Breast epithelium (tissue), 3 donors: ENCODE measurements around the gene CAMKK1.

Source experiments
- POLR2A ChIP-seq: fragments of 450-650 bp; IDR thresholded peaks from one replicate; pipeline ENCODE4 v1.6.1; 2016; ENCODE audit warnings: antibody characterized with exemption, mild to moderate bottlenecking, moderate library complexity
- TF ChIP-seq, protein P1 (sequence below), 3 donors: fragments of 450-650 bp; IDR thresholded peaks; one replicate each; pipeline ENCODE4 v1.5.1; 2016 to 2017; ENCODE audit warnings: antibody characterized with exemption in 3 of 3, mild to moderate bottlenecking in 3 of 3, moderate library complexity in 3 of 3

DNA sequence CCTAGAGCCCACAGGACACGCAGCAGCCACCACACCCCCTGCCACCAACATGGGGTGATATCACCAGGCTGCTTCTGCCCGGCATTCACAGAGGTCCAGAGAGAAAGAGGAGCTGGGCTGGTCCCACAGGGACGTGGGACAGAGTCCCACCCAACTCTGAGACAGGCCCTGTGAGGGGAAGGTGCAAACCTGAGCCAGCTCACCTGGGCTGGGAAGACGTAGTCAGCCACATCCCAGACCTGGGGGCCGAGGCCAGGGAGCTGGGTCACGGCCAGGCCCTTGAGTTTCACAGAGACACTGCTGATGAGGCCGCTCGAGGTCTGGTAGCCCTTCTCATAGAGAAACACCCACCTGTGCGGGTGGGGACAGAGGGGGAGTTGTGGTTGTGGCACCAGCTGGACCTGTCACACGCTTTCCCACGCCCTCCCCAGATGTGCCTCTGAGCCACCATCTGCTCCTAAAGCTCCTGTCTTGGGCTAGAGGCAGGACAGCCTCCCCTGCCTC is 12.2 kb upstream of the CAMKK1 start:
- TF ChIP-seq, protein P1, sequence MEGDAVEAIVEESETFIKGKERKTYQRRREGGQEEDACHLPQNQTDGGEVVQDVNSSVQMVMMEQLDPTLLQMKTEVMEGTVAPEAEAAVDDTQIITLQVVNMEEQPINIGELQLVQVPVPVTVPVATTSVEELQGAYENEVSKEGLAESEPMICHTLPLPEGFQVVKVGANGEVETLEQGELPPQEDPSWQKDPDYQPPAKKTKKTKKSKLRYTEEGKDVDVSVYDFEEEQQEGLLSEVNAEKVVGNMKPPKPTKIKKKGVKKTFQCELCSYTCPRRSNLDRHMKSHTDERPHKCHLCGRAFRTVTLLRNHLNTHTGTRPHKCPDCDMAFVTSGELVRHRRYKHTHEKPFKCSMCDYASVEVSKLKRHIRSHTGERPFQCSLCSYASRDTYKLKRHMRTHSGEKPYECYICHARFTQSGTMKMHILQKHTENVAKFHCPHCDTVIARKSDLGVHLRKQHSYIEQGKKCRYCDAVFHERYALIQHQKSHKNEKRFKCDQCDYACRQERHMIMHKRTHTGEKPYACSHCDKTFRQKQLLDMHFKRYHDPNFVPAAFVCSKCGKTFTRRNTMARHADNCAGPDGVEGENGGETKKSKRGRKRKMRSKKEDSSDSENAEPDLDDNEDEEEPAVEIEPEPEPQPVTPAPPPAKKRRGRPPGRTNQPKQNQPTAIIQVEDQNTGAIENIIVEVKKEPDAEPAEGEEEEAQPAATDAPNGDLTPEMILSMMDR (IDR thresholded peaks at IDR 0.05): no peak
- no peak for TF ChIP-seq POLR2A
